Bronchial epithelial cell (primary cell): Measurements from ENCODE around the gene KAZN. TPM values are rescaled to one million over a fixed set of nuclear protein-coding genes. Genes with fewer than 3 reads are reported as not detected.

Experiments
- DNase-seq: peaks from one replicate; pipeline ENCODE4 v3.0.0-alpha.2; 2010; ENCODE audit warnings: low read depth
- FAIRE-seq: peaks from 2 replicates; lab custom pipeline; 2011; peaks lifted over from hg19 to GRCh38; lab: Jason Lieb, UNC
- H3K27me3 ChIP-seq: 2 replicates; pipeline ENCODE4 v1.5.1; 2011; ENCODE audit warnings: low read length; ENCODE audit not compliant: control insufficient read depth, insufficient read depth
- H3K36me3 ChIP-seq: 2 replicates; pipeline ENCODE4 v1.5.1; 2011; ENCODE audit warnings: low read length; ENCODE audit not compliant: control insufficient read depth, insufficient read depth
- H3K4me3 ChIP-seq: 2 replicates; pipeline ENCODE4 v1.5.1; 2011; ENCODE audit warnings: mild to moderate bottlenecking, low read depth, low read length, control low read depth
- CTCF ChIP-seq: IDR thresholded peaks from 2 replicates; pipeline ENCODE4 v1.5.1; 2011; ENCODE audit warnings: mild to moderate bottlenecking, moderate library complexity, low read length, control low read depth, inconsistent platforms; ENCODE audit not compliant: insufficient read depth, severe bottlenecking
- total RNA-seq: library from RNA; depleted of rRNA; stranded (reverse); fragments of >200 nt; gene quantifications from 2 replicates; pipeline ENCODE4 v1.2.1, GENCODE V29; 2014

KAZN gene
- total RNA-seq, 1 donor from 2014 or later: 4.7 TPM

- no peaks in the 10 kb centered on the region for H3K36me3 ChIP-seq
- no peaks in the 10 kb centered on the region for H3K27me3 ChIP-seq
- TF ChIP-seq CTCF: no peak
- H3K4me3 ChIP-seq: no peak overlapping the region
- FAIRE-seq (no peak), DNase-seq (no peak)
Measured at GRCh38 chr1:15122331-15122730, 523.8 kb downstream of the KAZN start.

- TF ChIP-seq CTCF: no peak
Measured at GRCh38 chr1:15123270-15123669, 524.8 kb downstream of the KAZN start.

GRCh38 chr1:15123925-15124324 is 525.4 kb downstream of the KAZN start:
- TF ChIP-seq CTCF: no peak
- DNase-seq (no peak), FAIRE-seq (no peak)
- no peak overlapping the region for H3K4me3 ChIP-seq
- H3K27me3 ChIP-seq: no peaks in the 10 kb centered on the region
- no peaks in the 10 kb centered on the region for H3K36me3 ChIP-seq

More at GRCh38 chr1:15123270-15123669, 524.8 kb downstream of the KAZN start:
- no peak overlapping the region for H3K4me3 ChIP-seq
- no peaks in the 10 kb centered on the region for H3K27me3 ChIP-seq
- FAIRE-seq: no peak
- no peak for DNase-seq
- no peaks in the 10 kb centered on the region for H3K36me3 ChIP-seq

GRCh38 chr1:15124362-15125100 is 526.0 kb downstream of the KAZN start:
- Histone ChIP-seq H3K27me3 (no peaks in the 10 kb centered on the region), H3K36me3 (no peaks in the 10 kb centered on the region), H3K4me3 (no peak overlapping the region)
- DNase-seq (no peak), FAIRE-seq (no peak)
- TF ChIP-seq CTCF: no peak

GRCh38 chr1:15125101-15125745 is 526.7 kb downstream of the KAZN start:
- TF ChIP-seq CTCF: no peak
- Histone ChIP-seq H3K4me3 (no peak overlapping the region), H3K27me3 (no peaks in the 10 kb centered on the region), H3K36me3 (no peaks in the 10 kb centered on the region)
- FAIRE-seq: no peak
- no peak for DNase-seq
